Panc1 (cell line): ENCODE results near the gene STRN3. TPM values are rescaled to one million over a fixed set of nuclear protein-coding genes. Genes with fewer than 3 reads are reported as not detected.

Experiments used
- ATAC-seq: fragments of 200-7000 bp; cut with Tn5 transposase; 2 replicates; pipeline ENCODE4 v1.9.1; 2020; ENCODE audit warnings: mild to moderate bottlenecking, moderate library complexity
- BruUV-seq: library from RNA; stranded (reverse); fragments of 400-500 nt; replicated peaks from 2 replicates; lab custom pipeline; 2021; lab: Mats Ljungman, UMichigan
- CTCF ChIA-PET: fragments of 300-600 bp; sonication (Branson Sonifier 250); formaldehyde crosslinking; loops from one replicate; lab custom pipeline; 2022; ENCODE audit warnings: antibody characterized with exemption; lab: Charles Lee
- POLR2A ChIA-PET: fragments of 300-600 bp; sonication (Branson Sonifier 250); formaldehyde crosslinking; loops from one replicate; lab custom pipeline; 2022; ENCODE audit warnings: antibody characterized with exemption; lab: Charles Lee
- DNase-seq: peaks from one replicate; pipeline ENCODE4 v3.0.0-alpha.2; 2010; ENCODE audit warnings: low read depth, low spot score
- H3K27ac ChIP-seq: 2 replicates; pipeline ENCODE4 v1.5.1; 2011; ENCODE audit warnings: mild to moderate bottlenecking, low read length, inconsistent platforms
- H3K27me3 ChIP-seq: fragments of 200-500 bp; sonication (Bioruptor generic); 2 replicates; pipeline ENCODE4 v1.6.0; 2014; ENCODE audit warnings: low read length, inconsistent platforms; ENCODE audit not compliant: control insufficient read depth, insufficient read depth
- H3K36me3 ChIP-seq: fragments of 200-500 bp; sonication (Bioruptor generic); 2 replicates; pipeline ENCODE4 v1.5.1; 2014; ENCODE audit warnings: inconsistent platforms, mild to moderate bottlenecking, low read length, moderate library complexity; ENCODE audit not compliant: control insufficient read depth, insufficient read depth
- H3K4me1 ChIP-seq: 2 replicates; pipeline ENCODE4 v1.5.1; 2011; ENCODE audit warnings: inconsistent platforms, mild to moderate bottlenecking, low read length, moderate library complexity; ENCODE audit not compliant: control insufficient read depth, insufficient read depth
- H3K4me3 ChIP-seq, 2 experiments: 2 replicates each; pipeline ENCODE4 v1.5.1; 2011 to 2012; ENCODE audit warnings: low read depth in 2 of 2, low read length in 2 of 2, mild to moderate bottlenecking in 2 of 2, inconsistent platforms in 1 of 2, moderate library complexity in 1 of 2
- H3K9me3 ChIP-seq: fragments of 200-500 bp; sonication (Bioruptor generic); 2 replicates; pipeline ENCODE4 v1.5.1; 2014; ENCODE audit warnings: low read depth, mild to moderate bottlenecking, inconsistent platforms, low read length, moderate library complexity; ENCODE audit not compliant: control insufficient read depth, insufficient read depth
- CTCF ChIP-seq: fragments of 450-650 bp; IDR thresholded peaks from 2 replicates; pipeline ENCODE4 v1.5.1; 2017; ENCODE audit warnings: mild to moderate bottlenecking
- POLR2AphosphoS5 ChIP-seq: IDR thresholded peaks from 2 replicates; pipeline ENCODE4 v1.6.1; 2012; ENCODE audit warnings: mild to moderate bottlenecking, low read depth, low read length, moderate library complexity
- REST ChIP-seq, 2 experiments: IDR thresholded peaks; 2 replicates each; pipeline ENCODE4 v1.6.1; 2011 to 2012; ENCODE audit warnings: low read depth in 2 of 2, control low read depth in 1 of 2, low read length in 1 of 2, mild to moderate bottlenecking in 1 of 2, moderate library complexity in 1 of 2; ENCODE audit not compliant: insufficient read depth in 1 of 2
- SIN3A ChIP-seq: IDR thresholded peaks from 2 replicates; pipeline ENCODE4 v1.6.1; 2012; ENCODE audit warnings: low read depth, mild to moderate bottlenecking, low read length, moderate library complexity, borderline replicate concordance; ENCODE audit not compliant: insufficient read depth
- TCF7L2 ChIP-seq: IDR thresholded peaks from 2 replicates; pipeline ENCODE4 v1.6.1; 2011; ENCODE audit warnings: mild to moderate bottlenecking, low read depth, low read length, inconsistent platforms
- in situ Hi-C: cut with HindIII; loops from 2 replicates; pipeline ENCODE4 v1.10.0; 2016; ENCODE audit warnings: low sequenced_read_pairs, low pct_unique_long_range_greater_than_20kb
- intact Hi-C: fragments of 100-400 bp; cut with micrococcal nuclease; formaldehyde crosslinking; loops from one replicate; pipeline ENCODE4 v1.10.0; 2022; ENCODE audit not compliant: unreplicated experiment
- total RNA-seq: library from RNA; stranded (reverse); gene quantifications from one replicate; pipeline ENCODE4 v1.2.1, GENCODE V29; 2021; ENCODE audit not compliant: unreplicated experiment

STRN3 gene
- total RNA-seq, 1 experiment from 2014 or later, result 29.2 TPM

- DNase-seq (no peak), ATAC-seq (no peak)
- H3K27me3 ChIP-seq, result no peaks in the 10 kb centered on the region
- TF ChIP-seq SIN3A (no peak), CTCF (no peak), POLR2AphosphoS5 (no peak), TCF7L2 (no peak), REST (IDR thresholded peaks at IDR 0.05; ENCODE audit: insufficient read depth in 1 of 2, low read depth in 2 of 2, low read length in 1 of 2) (no peak)
- H3K36me3 ChIP-seq, result peaks cover 11% of the 10 kb centered on the region
- BruUV-seq, result no TSS peak
- no peaks in the 10 kb centered on the region for H3K9me3 ChIP-seq
- POLR2A ChIA-PET, result no interaction called here
- H3K27ac ChIP-seq, result no peak overlapping the region
- intact Hi-C loops, result no loop called here
- H3K4me3 ChIP-seq, result no peak overlapping the region
- in situ Hi-C loops, result no loop called here
- H3K4me1 ChIP-seq, result no peaks in the 10 kb centered on the region
- CTCF ChIA-PET, result no interaction called here
Measured at GRCh38 chr14:30921305-30921704, 104.9 kb downstream of the STRN3 start.

GRCh38 chr14:30915596-30915995 lies 110.6 kb downstream of the STRN3 start:
- H3K4me1 ChIP-seq, result no peaks in the 10 kb centered on the region
- no peak for TF ChIP-seq REST (IDR thresholded peaks at IDR 0.05; ENCODE audit: insufficient read depth in 1 of 2, low read depth in 2 of 2, low read length in 1 of 2)
- no peak for TF ChIP-seq POLR2AphosphoS5
- TF ChIP-seq TCF7L2, result no peak
- TF ChIP-seq SIN3A, result no peak
- TF ChIP-seq CTCF, result no peak
- in situ Hi-C loops, result no loop called here
- ChIA-PET POLR2A (no interaction called here), CTCF (interaction anchor here (0.7 kb wide), 1 partner anchor 293 kb away, joined by 4 read pairs; no protein-coding TSS in a partner anchor)
- ATAC-seq, result no peak
- intact Hi-C loops, result no loop called here
- no peaks in the 10 kb centered on the region for H3K27me3 ChIP-seq
- no peak overlapping the region for H3K27ac ChIP-seq
- no TSS peak for BruUV-seq
- peaks cover 9% of the 10 kb centered on the region; the same call in 1 of the 2 replicates for H3K36me3 ChIP-seq
- no peaks in the 10 kb centered on the region for H3K9me3 ChIP-seq
- no peak overlapping the region for H3K4me3 ChIP-seq
- DNase-seq, result no peak
